NCI-H2171 treated with DMSO at 0.1 percent for 48 hours (cell line): ENCODE measurements around the gene HPCAL4.

Source experiments
- DNase-seq: peaks from one replicate; lab custom pipeline; 2025; lab: John Stamatoyannopoulos, UW

Gene HPCAL4

DNA sequence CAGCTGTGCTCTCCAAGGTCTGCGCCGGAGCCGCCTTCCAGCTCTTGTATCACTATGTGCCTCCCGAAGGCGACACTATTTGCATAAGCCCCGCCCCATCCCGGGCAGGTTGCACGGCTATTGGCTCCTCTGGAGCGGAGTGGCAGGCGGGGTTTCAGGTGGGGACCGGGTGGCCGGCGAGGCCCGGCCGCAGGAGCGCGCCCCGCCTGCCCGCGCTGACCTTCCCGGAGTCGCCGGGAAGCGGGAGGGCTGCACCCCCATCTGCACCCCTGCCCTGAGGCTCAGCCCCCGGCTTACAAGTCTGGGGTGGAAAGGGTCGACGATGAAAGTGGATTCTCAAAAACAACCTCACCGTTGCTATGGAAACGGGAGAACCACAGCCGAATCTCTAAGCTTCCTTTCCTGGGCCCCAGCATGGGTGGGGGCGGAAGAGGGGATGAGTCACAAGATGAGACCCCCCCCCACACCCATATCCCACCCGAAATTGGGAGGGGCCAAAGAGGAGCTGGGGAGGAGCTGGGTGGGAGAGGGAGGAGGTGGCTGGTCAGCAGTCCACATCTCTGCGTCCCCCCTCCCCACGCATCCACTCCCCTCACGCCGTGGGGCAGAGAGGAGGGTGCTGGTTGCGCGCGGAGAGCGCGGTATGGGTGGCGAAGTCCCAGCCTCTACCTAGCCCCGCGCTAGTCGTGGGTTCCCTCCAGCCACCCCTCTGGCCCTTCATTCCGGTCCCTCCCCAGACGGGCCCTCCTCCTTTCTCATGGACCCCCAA is at the start of gene HPCAL4:
HPCAL4 (minus strand) TSS at position 51 of the 769 bp plus-strand sequence. CDS start 6,830 bp downstream, outside the sequence.
- peak; percentile 85 for DNase-seq

DNA sequence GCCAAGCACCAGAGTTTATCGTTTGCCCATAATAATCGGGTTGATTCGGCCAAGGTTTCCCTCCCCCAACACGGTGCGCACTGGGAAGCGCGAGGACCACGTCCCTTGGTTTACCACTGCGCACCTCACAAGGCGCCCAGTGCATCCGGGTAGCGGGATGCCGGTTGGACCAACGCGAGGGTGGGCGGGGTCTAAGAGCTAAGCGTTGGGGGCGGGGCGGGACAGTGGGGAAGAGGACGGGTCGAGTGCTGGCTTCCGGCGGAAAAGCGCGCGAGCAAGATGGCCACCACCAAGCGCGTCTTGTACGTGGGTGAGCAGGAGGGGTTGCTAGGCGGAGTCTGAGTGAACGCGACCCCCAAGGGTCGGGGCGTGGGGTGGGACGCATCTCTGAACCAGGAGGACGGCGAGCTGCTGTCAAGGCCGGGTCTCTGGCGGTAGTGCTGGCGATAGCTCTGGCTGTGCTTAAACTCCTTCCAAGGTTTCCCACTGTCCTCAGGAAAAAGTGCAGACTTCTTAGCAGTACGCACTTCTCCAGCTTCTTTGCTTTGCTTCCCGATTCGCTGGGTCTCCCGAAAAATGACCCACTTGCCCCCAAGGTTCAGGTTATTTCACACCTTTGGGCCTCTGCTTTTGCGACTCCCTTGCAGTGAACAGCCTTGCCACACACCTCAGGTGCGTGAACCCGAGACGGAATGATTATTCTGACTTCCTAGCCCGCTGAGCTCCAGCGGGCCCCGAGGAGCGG is 47.6 kb upstream of the HPCAL4 start, which contains the start of gene PPIE:
PPIE (plus strand) TSS at position 261 of the 745 bp plus-strand sequence; CDS start at position 280, 19 bp downstream.
- DNase-seq = peak; percentile 86

DNA sequence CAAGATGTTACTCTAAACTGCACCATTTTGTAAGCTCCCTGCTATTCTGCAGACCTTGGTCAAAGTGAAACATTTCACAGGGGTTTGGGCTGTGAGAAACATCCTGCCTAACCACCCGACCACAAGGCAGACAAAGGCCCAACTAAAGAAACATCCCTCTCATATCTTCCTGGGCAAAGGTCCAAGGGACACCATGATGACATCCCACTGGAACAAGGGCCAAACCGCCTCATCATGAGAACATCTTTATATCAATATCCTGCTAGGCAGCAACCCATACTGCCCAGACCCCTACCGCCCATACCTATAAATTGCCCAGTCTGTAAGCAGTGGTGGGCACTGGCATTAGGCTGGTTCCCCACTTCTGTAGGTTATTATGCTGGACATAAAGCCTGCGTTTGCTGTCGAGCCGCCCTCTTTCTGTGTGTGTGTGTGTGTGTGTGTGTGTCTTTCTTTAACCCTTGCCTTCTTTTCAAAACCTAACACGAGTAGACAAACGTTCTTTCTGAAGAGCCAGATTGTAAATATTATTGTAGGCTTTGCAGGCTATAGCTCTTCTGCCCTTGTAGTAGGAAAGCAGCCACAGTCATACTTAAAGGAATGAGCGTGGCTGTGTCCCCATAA is 46.4 kb upstream of the HPCAL4 start:
- DNase-seq = no peak

DNA sequence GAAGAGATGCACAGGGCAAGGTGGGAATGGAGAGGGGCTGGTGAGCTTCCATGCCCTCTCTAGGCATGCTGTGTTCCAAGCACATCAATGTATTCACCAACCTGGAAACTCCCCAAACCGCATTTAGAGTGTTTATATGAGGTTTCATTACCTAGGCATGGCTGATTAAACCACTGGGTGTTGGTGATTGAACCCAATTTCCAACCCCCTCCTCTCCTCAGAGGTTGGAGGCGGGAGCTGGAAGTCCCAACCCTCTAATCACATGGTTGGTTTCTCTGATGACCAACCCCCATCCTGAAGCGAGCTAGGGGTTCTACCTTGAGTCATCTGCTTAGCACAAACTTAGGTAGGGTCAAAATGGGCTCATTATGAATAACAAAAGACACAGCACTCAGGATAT is 44.5 kb upstream of the HPCAL4 start:
- DNase-seq = no peak

DNA sequence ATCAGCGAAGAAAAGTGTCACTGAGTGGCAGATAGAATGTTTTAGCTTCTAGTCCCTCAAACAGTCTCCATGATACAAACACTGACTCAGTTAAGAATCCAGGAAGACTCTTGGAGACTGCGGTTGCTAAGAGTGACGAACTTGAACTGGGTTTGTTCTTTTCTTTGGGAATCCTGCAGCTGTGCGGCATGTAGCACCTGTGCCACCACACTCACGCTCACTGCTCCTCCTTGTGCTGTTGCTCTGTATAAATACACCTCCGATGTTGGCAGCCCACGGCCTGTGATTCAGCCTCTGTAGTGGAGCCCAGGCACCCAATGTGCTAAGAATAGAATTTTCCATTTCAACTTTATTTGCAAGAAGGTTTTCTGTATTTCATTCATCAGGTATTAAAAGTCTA is 41.9 kb upstream of the HPCAL4 start:
- no peak for DNase-seq

DNA sequence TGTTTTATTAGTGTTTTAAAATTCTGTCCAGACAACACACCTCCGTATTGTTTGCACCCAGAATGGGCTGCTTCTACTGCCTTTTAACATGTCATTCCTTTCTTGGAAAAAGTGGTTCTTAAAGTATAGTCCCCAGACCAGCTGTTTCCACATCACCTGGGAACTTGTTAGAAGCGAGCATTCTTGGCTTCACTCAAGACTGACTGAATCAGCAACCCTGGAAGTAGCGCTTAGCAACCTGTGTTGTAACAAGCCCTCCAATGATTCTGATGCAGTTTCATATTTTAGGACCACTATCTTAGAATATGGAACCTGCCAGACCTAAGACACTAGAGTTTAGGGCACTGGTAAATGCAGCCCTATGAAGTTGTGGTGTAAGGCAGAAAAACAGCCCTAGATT is 41.5 kb upstream of the HPCAL4 start:
- no peak for DNase-seq

DNA sequence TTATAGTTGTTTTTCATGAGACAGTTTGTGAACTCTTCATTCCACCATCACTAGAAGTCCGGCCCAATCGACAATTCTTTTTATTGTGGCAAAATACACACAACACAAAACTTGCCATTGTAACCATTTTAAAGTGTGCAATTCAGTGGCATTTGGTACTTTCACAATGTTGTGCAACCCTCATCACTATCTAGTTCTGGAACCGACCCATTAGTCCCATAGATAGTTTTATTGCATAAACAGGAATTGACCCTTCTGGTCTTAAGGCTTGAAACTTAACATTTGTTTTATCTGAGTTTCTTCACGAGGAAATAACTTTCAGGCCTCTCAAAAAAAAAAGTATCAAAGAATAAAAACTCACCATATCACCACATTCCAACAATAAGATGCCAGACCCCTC is 38.6 kb upstream of the HPCAL4 start:
- no peak for DNase-seq

DNA sequence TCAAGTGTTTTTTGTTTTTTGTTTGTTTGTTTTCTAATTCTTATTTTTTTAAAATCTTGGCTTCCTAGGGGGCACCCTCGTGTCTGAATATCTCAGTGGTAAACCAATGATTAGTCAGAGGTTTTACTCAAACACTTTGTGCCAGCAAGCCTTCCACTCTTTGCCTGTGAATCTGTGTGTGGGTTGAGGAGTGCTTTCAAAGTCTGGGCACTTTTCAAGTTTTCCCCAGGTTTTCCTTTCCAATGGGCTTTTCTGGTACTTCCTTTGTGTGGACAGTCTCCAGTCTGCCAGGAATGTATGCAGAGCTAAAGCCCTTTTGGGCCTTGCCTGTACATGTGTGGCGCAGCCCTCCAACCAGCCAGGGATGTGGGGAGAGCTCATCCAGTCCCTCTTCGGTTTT is 37.8 kb upstream of the HPCAL4 start:
- DNase-seq = no peak

DNA sequence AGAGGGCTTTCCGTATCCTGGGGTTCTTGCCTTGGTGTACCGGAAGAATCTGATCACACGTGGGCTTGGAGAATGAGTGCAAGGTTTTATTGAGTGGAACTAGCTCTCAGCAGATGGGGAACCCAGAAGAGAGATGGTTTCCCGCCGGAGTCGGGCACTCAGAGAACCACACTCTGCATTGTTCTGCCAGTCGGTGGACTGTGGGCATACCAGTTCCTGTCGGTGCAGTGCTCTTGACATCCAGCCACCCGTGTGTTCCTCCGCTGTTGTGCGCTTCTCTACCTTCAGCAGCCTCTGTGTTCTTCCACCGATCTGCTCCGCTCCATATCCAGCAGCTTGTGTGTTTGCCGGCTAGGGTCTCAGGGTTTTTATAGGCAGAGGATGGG is 36.7 kb upstream of the HPCAL4 start:
- peak; percentile 6 for DNase-seq

DNA sequence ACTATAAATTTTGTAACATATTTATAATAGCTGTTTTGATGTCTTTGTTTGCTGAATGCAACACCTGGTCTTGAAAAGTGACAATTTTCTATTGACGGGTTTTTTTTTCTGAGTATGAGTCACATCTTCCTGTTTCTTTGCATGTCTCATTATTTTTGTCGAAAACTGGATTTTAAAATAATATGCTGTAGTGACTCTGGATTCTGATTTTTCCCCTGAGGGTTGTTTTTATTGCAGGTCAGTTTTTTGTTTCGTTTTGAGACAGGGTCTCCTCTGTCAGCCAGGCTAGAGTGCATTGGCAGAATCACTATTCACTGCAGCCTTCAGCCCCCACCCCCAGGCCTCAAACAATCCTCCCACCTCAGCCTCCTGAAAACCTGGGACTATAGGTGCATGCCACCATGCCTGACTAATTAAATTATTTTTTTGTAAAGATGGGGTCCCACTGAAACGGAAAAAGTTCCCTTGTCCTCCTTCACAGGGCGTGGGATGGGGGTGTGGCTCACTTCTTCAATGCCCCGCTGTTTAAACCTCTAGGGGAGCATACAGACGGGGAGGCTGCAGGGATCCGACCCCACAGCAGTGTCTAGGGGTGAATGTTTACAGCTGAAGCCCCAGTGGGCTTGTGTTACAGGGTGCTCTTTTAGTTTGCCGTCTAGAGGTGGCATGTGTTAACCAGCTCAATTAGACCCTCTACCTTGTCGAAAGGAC is 36.1 kb upstream of the HPCAL4 start:
- no peak for DNase-seq

DNA sequence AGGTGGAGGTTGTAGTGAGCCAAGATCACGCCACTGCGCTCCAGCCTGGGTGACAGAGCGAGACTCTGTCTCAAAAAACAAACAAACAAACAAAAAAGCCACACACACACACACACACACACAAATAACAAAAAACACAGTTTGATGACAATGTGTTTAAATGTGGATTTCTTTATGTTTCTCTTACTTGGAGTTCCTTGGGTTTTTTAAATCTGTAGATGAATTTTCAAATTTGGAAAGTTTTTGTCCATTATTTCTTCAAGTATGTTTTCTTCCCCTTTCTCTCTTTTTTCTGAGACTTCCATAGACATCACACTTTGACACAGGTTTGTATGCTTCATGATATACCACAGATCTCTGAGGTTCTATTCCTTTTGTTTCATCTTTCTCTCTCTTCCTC is 35.4 kb upstream of the HPCAL4 start:
- no peak for DNase-seq

DNA sequence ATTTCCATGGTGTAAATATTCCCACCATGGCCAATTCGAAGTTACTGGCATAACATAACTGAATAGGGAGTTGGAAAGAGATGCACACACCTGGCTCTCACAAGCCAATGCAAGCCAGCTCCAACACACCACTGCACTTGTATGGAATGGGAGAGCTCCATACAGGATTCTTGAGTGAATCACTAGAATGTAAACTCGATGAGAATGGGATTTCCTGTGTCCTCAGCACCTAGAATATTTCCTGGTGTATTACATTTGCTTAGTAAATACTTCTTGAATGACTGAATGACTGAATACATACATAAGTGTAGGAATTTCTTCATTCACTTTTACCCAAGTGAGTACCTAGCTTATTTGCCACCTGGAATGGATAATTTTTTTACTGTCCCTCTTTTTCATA is 31.3 kb upstream of the HPCAL4 start:
- no peak for DNase-seq

DNA sequence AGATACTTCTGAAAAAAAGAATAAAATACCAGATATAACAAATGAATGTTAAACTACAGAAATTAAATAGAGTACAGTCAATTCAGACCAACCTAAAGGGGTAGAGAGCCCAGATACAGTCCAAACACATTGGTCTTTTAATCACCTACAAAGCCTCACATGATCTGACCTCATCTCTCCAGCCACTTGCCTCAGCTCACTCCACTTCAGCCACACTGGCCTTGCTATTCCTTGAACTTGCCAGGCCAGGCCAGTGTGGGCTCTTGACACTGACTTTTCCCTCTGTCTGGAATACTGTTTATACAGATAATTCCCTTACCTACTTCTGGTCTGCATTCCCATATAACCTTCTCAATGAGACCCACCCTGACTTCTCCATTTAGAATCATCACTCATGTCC is 30.4 kb upstream of the HPCAL4 start:
- DNase-seq = no peak

DNA sequence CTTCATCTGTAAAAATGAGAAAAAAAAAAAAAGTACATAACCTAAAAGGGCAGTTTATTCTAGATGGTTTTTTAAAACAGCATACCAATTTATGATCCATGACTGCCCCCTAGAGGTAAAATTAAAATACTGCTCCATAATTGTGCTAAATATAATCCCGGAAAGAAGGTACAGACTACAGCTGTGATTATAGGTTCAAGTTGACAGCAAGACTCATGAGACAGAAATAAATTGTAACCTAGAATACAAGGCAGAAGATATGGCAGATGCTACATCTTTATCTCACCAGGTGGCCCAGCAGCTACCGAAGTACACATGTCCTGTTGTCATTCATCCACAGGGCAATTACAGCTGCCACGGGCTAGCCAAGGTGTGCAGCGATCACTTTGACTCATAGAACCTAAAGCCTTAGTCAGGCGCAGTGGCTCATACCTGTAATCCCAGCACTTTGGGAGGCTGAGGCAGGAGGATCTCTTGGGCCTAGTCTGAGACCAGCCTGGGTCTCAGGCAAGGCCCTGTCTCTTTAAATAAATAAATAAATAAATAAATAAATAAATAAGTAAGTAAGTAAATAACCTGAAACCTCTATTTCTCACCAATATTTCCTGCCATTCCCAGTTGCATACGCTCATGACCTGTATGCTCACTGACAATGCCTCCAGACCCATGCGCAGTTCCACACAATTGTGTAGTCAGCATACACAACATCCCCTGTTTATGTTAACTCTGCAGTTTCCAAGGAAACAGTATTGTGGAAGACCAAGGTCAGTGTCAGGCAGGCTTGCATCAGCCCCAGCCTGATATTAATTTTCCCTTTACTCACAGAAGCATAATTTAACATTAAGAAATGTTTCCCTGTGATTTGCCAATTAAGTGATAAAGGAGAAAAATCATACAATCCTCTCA is 29.1 kb upstream of the HPCAL4 start:
- DNase-seq = peak; percentile 84

DNA sequence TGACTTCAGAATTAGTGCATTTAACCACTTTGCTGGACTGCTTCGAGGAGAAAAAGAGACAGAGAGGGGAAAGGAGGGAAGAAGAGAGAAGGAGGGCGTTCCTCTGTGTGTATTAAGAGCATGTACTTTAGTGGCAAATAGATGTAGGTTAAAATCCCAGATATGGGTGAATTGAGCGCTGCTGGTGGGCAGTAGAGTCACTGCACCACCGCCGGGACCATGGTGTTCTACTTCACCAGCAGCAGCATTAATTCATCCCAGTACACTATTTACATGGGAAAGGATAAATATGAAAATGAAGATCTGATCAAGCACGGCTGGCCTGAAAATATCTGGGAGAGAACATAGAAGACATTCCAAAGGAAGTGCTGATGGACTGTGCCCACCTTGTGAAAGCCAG is 26.6 kb upstream of the HPCAL4 start:
- no peak for DNase-seq

DNA sequence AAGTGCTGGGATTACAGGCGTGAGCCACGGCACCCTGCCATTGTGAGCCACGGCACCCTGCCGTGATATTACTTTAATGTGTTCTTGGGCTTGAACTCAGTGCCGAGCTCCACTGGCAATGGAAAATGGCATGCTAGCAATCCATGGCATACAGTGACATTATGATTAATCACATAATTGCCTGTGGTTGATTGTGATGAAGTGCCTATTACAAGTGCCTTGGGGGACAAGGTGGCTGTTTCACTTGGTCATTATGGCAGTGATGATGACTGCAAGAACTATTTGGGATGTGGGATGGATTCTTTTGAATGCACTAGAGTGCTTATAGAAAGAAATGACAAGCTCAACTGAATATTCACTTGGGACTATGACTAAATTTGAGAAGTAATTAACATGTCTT is 22.3 kb upstream of the HPCAL4 start:
- no peak for DNase-seq

DNA sequence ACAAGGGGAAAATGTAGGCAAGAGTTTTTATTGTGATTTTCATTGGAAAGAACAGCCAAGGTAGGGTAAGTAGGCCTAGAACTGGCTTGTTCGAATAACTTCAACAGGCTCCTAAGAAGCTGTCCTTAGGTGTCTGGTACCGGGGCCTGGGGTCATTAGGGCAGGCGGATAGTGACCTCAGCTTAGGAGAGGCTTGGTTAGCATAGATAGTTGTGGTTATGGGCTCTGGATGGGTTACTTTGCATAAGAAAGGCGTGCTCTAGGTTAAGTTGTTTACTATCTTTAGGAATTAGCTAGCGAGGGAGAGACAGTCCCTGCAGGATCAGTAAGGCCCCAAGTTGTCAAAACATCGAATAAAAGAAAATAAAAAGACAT is 20.7 kb upstream of the HPCAL4 start:
- no peak for DNase-seq

DNA sequence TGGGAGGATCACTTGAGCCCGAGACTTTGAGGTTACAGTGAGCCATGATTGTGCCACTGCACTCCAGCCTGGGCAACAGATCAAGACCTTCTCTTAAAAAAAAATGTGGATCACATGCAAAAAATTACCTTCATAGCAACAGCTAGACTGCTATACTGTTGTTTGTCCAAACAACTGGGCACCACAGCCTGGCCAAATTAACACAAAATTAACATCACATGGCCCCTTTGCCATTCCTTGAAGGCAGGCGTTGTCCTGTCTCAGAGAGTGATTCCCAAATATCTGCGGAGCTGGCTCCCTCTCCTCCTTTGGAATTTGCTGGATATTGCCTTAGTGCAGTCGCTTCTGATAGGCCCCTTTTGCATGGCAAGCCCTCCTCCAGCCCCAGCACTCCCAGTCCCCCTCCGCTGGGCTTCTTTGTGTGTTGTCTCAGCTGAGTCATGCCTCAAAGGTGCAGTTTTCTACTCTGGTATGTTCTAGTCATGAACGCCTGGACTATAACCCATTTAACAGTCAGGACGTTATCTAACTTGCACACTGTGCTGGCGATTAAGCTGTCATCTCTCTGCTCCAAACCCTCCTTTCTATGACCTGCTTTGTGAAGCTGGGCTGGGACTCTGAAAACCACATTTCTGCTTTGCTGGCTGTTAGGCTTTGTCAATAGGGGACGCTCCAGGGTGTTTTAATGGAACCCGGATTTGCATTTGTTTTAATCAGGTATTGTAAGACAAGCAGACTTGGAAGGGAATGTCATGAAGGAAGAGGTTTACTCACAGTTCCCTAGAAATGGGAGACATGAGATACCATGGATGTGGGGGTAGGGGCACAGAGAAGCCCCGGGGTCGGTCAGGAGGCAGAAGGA is 20.1 kb upstream of the HPCAL4 start:
- DNase-seq = no peak

DNA sequence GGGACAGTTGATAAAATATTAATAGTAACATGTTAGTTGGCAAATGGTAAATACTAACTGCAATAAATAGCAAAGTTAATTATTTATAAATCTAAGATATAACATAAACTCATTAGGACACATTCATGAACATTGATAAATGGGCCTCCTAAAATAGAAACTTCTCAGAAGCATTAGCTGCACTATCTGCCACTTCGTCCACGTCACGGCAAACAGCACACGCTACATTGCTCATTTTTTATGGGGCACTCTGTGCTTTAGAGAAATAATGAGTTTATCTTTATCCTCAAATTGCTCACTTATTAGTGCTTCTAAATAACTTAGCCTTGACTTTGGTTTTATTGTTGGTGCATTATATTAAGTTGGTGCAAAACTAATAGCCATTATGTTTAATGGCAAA is 16.3 kb upstream of the HPCAL4 start:
- DNase-seq = no peak

DNA sequence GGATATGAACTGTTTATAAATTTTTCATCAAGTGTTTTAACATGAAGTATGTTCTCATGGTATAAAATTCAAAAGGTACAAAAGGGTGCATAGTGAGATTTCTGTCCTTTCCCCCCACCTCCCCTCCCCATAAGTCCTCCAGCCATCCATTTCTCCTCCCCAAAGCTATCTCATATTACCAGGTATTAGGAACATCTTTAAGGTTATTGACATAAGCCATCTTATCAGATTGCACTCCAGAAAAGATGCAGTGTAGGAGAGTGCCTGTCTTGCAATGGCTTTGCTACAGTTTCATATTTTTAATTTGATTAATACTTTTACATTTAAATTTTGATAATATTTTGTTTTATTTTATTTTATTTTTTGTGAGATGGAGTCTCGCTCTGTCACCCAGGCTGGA is 13.5 kb upstream of the HPCAL4 start:
- DNase-seq = no peak
